NCI-H187 (cell line): ENCODE data around the gene HSPB7.
A peak's percentile ranks its signal among the peaks of the same experiment; 100 is the strongest.
"Not testable (repeated sequence)": the region's sequence is repeated elsewhere in the genome, so short reads cannot be mapped to it uniquely, and the experiment has no call there.

Experiments
- DNase-seq, 2 experiments: peaks; one replicate each; lab custom pipeline; 2025; lab: John Stamatoyannopoulos, UW

The HSPB7 gene

GRCh38 chr1:16017461-16018303, at the start of gene HSPB7:
Gene HSPB7 (minus strand): TSS chr1:16018043. CDS start chr1:16017963, 80 bp downstream.
- DNase-seq = no peak

DNA sequence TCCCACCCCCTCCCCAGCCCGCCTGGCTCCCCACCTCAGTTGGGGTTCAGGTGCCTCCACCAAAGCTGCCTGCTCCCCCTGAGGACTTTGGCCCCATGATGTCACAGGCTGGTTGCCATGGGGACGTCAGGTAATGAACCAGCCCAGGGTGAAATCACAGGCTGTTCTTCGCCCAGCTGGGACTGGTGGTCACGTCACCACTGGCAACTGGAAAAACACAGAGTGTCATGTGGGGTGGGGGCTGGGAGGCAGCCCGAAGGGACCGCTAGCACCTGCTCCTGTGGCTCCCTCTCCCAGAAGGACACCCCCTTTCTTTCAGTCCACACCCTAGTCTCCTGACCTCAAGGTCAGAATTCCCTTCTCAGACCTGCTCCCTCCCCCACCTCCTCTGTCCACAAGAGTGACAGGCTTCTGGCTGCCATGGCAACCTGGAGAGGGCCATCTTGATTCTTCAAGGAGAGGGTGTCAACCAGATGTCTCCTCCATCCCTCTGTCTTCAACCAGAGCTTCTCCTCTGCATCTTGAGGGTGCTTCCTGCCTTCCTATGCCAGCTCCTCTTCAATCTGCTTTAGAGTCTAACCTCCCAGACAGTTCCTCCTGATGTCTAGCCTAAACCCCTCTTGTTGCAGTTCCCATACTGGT, 49.4 kb upstream of the HSPB7 start:
- peak in 1 of 2 experiments; percentile 7 for DNase-seq

DNA sequence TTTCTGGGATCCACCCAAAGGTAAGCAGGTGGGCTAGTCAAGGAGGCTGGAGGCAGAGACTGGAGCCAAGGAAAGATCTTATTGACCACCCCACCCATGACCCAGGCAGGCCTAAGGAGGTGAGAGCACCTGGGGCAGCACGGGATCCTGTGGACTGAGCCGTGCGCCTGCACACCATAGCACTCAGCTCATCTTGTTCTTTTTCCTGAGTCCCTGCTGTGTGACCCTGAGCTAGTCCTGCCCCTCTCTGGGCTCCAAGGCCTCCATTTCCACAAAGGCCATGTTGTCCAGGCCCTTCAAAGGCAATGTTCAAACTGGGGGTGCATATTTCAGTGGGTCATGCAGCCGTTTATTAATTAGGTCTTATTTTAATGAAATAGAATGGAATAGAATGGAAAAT, 48.4 kb upstream of the HSPB7 start:
- no peak for DNase-seq

- no peak for DNase-seq
Observed at GRCh38 chr1:16065269-16065576, 47.4 kb upstream of the HSPB7 start.

DNA sequence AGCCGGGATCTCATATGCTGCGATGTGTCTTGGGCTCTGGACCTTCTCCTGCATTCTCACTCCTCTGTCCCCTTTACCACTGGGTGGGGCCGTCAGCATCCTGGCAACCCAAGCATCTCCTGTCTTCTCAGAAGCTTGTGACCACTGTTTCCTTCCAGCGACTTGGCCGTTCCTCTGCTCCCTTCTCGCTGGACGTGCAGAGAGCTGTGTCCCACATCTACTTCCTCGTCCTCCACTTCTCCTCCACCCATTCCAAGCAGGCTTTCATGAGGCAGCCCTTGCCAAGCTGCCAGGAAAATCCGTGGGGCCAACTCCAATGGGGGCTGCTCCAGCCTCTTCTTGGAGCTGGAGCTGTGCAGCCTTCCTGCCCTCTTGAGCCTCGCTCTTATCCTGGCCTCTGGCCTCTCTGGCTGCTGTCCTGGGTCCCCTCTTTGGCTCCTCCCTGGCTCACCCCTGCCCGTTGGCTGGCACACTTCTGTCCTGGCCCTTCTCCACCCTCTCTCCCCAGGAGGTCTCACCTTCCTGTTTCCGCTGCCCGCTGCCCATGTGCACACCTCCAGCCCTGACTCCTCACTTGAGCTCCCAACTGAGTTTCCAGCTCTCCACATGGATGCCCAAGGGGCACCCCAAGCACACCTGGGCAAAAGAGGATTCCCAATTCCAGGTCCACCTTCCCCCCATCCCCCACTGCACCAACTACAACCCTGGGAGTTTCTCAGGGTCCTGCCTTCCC, 46.9 kb upstream of the HSPB7 start:
- no peak for DNase-seq

DNA sequence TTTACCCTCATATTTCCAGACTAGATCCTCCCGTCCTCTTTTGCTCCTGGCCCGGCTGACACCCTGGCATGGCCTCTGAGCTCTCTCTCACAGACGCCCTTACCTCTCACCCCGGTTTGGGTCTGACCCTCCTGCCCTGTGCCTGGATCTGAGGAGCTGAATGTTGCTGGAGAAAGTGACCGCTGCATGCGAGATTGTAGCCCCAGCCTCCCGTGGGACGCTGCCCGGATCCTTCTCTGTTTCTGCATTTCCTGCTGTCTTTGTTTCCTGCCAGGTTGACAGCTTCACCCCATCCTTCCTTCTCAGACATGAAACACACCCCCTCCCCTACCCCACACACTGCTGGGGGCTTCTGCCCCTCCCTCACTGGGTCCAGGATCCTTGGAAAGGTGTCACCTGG, 46.1 kb upstream of the HSPB7 start:
- no peak for DNase-seq

DNA sequence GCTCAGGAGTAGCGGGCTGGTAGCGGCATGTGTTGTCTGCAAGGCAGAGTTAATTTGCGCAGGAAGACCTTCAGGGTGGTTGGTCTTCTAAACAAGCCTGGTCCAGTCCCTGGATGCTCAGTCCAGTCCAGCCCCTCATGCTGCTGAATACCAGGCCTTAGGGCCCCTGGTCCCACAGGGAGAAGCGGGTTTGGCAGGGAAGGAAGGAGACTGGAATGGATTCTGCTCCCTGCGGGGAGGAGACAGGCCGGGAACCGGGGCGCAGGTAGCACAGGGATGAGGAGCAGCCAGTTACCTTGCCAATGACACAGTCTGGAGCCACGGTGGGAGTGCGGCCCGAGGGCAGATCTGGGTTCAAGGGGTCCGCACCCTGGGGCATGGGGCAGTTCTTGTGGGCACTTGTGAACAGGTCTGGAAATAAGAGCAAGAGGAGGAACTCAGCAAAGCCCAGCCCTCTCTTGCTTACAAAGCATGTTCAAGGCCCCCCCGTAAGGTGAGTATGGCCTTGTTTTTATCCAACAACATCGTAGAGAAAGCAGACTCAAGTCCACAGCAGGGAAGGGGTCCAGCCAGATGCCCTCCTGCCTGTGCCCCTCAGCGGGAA, 45.5 kb upstream of the HSPB7 start:
- DNase-seq = no peak

DNA sequence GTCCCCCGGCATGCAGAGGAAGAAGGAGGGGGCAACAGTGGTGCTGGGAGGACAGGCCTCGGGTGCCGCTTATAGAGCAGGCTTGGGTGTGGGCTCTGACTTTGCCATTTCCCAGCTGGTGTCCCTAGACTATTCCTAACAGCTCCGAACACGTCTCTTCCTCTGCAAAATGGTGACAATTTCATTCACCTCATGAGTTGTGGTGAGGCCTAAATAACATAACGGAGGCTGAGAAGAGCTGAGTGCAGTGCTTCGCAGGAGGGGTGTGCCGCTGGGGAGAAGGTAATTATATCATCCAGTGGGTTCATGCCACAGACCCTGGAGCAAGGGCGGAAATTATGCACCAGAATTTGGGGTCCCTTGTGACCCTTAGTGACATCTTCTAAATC, 44.8 kb upstream of the HSPB7 start:
- not testable (repeated sequence) for DNase-seq

- DNase-seq = not testable (repeated sequence)
Observed at GRCh38 chr1:16061989-16062686, 44.3 kb upstream of the HSPB7 start.

- no peak for DNase-seq
Observed at GRCh38 chr1:16061266-16061665, 43.4 kb upstream of the HSPB7 start.

DNA sequence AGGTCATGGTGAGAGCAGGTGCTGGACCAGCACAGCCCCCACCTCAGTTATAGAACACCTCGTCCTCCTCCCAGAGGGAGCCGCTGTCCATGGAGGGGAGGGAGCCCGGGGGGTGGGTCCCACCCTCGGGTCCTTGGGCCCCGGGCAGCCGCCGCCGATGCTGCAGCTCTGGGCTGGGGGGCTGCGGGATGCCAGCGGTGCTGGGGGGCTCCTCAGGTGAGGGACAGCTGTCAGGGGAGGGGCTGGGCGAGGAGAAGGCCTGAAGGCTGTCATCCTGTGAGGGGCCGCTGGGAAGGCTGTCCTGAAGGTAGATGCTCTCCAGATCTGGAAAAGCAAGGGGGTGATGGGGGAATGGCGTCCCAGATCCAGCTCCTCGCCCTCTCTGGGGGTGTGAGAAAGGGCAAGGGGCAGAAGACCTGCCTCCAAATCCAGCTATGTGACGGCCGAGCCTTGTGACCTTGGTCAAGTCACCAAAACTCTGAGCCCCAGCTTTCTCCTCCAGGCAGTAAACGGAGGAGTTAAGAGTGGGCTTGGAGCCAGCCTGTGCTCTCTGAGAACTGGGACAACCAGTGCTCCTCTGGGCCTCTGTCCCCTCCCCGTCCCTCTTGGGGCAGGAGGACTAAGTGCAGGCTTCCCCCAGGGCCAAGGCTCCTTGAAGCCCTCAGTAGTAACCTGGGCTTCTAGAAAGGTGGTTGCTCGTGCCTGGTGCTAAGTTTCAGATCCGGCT, 40.7 kb upstream of the HSPB7 start:
- not testable (repeated sequence) for DNase-seq

GRCh38 chr1:16057314-16057915, 39.6 kb upstream of the HSPB7 start:
- DNase-seq = not testable (repeated sequence)

DNA sequence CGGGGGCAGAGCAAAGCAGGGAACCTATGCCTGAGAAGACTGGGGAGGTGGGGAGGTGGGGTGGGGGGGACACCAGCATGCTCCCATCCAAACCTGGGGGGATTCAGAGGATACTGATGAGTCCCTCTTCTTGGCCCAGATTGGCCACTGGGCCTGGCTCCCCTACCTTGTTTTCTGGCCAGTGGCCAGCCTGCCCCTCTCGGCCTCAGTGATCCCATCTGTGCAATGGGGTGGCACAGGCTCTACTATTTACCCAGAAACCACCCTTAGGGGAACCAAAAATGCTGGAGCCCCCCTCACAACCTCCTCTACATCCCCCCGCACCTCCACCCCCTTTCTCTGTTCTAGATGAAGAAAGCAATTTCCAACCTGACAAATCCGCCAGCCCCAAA, 38.7 kb upstream of the HSPB7 start:
- DNase-seq = not testable (repeated sequence)

GRCh38 chr1:16055613-16056520, 38.0 kb upstream of the HSPB7 start:
- peak; percentile 61 to 77 for DNase-seq

- no peak for DNase-seq
Observed at GRCh38 chr1:16054598-16055540, 37.0 kb upstream of the HSPB7 start.

DNA sequence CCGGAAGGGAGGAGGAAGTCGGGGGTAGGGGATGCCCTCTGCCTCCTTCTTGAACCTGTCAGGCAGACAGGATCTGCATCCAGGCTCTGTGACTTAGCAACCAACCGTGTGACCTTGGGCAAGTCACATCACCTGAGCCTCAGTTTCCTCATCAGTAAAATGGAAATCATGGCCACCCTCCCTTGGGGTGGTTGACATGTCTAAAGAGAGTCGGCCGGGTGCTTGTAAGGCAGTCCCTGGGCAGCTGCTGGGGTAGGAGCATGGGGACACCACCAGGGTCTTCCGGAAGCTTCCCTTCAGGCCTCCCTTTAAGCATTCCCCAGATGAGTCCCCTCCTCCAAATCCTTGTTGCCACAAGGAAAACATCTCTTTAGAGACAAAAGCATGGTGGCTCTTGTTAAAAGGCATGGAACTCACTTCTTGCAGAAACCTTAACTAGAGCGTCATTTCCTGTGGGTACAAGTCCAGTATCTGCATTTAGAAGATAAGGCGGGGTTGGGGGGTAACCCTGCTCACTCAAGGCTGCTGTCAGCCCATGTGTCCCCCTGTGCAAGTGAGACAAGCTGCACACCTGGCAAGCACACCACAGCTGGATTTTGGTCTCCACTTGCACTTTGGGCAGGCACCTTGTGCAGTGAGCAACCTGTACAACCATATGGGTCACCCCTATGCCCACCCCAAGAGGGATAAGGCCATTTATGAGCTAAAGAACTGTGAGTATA, 36.1 kb upstream of the HSPB7 start:
- no peak for DNase-seq

DNA sequence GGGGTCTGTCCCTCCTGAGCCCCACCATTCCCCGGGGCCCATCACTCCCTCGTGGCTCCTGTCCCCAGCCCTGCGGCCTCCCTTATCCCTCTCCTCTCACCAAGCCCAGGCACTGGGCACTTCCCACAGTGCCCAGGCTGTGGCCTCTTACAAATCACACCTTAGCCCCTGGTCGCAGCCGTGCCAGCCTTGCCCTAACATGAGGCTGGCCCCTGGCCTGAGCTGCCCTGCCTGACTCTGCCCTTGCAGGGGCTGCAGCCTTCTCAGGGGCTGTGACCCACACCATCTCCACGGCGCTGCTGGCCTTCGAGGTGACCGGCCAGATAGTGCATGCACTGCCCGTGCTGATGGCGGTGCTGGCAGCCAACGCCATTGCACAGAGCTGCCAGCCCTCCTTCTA, 34.1 kb upstream of the HSPB7 start:
- DNase-seq = not testable (repeated sequence)

- no peak for DNase-seq
Observed at GRCh38 chr1:16051039-16051438, 33.2 kb upstream of the HSPB7 start.
